Activated CD8-positive, alpha-beta memory T cell treated with anti-CD3 and anti-CD28 coated beads for 36 hours (primary cell): ENCODE results near the gene OLFML1. TPM values are rescaled to one million over a fixed set of nuclear protein-coding genes. Genes with fewer than 3 reads are reported as not detected.

Experiments used
- CTCF ChIA-PET: fragments of 350-600 bp; sonication (Branson Sonifier 250); formaldehyde crosslinking; loops from one replicate; lab custom pipeline; 2021; ENCODE audit warnings: antibody characterized with exemption; lab: Charles Lee
- POLR2A ChIA-PET: fragments of 350-600 bp; sonication (Branson Sonifier 250); formaldehyde crosslinking; loops from one replicate; lab custom pipeline; 2021; ENCODE audit warnings: antibody characterized with exemption; lab: Charles Lee
- total RNA-seq, 2 experiments: library from RNA; stranded (reverse); gene quantifications; one replicate each; pipeline ENCODE4 v1.2.3, GENCODE V29; 2021

The OLFML1 gene
- not detected for total RNA-seq

DNA sequence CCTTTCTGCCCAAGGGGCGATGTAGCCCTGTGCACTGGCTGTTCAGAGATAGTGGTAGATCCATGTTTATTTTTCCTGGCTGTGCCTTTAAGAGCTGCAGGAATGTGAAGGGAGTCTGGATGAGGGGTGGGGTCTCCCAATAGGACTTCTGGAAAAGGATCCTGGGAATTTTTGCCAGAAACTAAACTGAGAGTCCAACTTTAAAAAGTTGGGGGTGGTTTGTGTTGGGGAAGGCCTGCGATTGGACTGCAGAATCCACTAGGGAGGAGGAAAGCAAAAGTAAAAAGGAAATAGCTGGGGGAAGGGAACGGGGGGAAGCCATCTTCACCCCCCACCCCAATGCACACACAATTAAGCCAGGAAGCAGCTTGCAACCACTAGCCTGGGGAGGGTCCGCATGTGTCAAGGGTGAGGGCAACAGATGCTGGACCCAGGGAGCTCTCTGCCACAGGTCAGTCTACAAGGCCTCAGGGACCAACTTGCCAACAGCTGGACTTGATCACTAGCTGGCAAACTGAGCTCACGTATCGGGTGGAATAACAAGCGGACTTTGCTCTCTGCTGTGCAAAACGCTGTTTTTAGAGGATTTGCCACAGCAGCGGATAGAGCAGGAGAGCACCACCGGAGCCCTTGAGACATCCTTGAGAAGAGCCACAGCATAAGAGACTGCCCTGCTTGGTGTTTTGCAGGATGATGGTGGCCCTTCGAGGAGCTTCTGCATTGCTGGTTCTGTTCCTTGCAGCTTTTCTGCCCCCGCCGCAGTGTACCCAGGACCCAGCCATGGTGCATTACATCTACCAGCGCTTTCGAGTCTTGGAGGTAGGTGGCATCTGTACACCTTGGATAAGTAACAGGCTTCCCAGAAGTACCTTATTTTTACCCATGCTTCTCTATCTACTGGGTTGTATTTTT is at the start of gene OLFML1:
TSS of gene OLFML1 (plus strand) at position 321 of the 912 bp plus-strand sequence. CDS start at position 691, 370 bp downstream.
- POLR2A ChIA-PET = no interaction called here
- CTCF ChIA-PET = interaction anchor here (0.9 kb wide), 1 partner anchor 43 kb away, joined by 3 read pairs; no protein-coding TSS in a partner anchor

DNA sequence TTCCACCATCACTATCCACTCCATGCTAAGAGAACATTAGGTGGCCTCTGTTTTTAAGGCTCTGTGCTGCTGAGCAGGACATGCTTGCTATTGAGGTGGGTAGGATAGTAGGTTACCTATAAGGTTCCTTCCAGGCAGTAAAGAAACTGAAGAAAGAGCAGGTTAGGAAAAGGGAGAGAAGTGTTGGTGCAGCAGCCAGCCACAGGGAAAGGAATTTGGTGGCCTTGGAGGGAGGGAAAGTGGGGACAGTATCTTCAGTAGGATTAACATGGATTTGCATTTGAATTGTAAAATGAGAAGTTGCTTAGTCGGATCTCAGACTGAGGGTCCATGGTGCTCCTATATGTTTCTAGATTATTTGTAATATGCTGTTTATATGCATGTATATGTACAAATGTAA is 49.2 kb upstream of the OLFML1 start:
- CTCF ChIA-PET = no interaction called here
- POLR2A ChIA-PET = no interaction called here

DNA sequence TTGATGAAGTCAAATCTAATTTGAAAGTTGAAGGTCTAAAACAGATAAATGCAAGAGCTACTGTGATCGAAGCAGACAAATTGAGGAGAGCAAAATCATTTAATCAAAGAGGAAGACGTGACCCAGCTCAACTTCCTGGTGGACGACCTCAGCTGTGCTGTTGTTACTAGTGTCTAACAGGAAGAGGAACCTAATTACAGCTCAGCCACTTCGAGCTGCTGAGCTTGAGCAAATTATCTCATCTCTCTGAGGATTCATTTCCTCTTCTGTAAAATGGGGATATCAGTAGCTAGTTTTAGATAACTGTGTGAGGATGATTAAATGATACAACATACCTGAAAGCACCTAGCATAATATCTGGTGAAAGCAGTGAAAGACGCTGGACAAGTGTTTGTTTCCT is 48.6 kb upstream of the OLFML1 start:
- ChIA-PET CTCF (no interaction called here), POLR2A (no interaction called here)

DNA sequence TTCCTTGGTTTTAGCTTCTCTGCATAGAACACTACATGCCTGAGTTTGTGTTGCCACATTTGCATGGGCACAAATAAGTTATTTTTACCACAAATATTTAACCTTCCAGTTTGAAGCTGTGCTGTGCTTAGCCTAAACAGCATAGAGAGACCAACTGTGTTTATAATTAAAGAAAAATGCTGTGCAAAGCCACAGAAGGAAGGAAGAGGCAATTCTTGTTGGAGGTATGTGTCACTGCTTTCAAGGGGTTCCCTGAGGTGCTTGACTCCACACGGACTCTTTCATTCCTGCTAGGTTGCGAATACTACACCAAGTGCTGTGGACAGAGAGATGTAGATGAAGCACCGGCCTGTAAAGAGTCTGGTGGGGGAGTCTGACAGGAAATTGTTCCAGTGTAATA is 47.6 kb upstream of the OLFML1 start:
- ChIA-PET POLR2A (no interaction called here), CTCF (no interaction called here)

DNA sequence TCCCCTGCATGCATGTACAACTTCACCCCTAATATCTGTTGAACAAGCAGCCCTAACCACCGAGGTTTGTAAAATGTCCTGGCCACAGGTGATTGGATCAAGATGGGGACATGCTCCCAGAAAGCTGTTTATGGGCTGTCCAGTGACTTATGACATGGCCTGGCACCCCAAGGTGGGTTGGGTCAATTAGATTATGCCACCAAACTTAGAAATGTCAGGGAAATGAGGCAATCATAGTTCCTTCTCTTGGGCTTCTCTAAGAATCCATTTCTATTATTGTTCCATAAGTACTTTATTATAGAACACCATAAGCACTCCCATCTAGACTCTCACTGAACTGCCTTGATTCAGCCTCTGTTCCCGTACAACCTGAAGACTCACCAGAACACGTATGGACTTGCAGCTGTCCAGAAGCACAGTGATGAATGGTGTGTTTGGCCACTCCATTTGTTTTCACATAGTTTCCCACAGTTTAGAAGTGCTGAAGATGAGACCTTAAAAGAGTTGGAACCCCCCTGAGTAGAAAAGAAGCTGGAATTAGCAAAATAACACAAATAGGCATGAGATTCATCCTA is 45.5 kb upstream of the OLFML1 start:
- POLR2A ChIA-PET = no interaction called here
- CTCF ChIA-PET = interaction anchor here (0.6 kb wide), 1 partner anchor 624 kb away, joined by 3 read pairs; no protein-coding TSS in a partner anchor

DNA sequence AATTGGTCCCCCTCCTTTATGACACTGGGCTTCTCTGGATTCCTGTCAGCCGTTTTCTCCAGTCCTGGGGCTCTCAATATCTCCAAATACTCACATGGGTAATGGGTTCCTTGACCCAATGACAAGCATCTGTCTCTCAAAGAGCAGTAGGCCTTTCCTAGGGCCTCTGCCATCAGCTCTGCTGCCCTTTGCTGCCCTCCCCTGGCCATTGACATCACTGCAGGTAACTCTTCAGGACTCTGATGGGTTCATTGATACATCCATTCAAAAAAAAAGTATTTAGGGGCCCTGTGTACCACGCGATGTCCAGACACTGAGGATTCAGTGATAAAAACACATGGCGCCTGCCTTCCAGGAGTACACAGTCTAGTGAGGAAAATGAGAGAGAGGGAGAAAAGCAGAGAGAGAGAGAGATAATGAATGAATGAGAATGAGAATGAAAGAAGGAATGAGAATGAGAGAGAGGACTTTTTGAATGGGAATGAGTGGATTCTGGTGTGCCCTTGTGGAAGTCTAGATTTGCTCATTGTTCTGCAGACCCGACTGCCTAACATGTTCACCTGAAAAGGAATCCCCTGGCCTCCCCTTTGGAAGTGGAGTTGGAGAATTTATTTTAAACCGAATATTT is 42.6 kb upstream of the OLFML1 start:
- CTCF ChIA-PET = interaction anchor here (0.7 to 1.9 kb wide), 10 partner anchors 11 to 630 kb away, joined by 3 to 5 read pairs (median 3); partner anchors contain the start of gene OLFML1
- POLR2A ChIA-PET = no interaction called here

DNA sequence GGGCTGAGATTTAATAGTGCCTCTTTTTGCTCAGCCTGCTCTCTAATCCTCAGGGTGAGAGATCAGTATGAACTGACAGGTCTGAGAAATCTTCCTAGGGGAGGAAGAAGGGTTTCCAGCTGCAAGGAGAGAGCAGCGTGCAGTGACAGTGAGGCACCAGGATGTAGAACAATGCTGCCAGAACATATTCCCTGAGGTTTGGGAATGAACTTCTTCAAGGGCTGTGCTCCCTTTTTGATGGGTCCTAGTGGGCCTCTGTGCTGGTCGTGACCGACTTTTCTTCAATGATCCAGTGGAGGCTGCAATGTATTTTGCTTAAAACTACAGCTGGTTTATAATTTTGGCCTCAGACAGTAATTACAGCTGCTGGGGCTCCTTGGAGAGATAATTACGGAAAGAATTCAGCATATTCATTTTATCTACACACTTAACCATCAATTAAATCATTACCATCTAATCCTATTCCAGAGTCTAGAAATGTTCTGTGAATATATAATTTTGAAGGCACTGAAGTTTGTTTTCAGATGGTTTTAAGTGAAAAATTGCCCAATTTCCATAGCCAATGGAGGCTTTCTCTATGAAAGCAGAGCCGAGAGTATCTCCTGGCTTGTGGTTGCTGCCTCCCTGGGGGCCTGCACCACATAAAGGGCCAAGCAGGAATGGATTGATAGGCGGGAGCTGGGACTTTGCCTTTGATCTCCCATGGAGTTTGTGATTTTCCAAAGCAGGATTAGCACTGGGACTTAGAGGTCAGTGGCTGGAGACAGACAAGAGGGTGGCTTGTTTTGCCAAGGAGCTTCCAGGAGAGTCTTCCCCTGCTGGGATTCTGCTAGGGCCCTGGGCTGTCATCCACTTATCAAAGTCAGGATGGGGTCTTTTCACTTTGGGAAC is 41.0 kb upstream of the OLFML1 start:
- CTCF ChIA-PET = no interaction called here
- POLR2A ChIA-PET = no interaction called here

DNA sequence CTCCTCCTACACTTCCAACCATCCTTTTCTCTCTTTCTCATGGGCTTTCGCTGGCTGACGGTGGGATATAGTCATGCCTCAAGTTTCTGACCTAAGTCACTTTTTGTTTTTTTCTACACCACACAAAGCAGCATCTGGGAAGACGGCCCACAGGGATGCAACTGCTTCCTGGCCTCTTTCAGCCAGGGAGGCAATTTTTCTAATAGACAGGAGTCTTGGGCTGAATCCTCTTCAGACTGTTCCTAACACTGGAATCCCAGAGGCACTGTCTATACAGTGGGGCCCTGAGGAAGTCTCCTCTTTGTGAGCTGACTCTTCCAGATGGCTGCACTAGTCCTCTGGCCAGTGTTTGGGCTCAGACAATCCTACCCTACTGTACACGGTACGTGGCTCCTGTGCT is 39.7 kb upstream of the OLFML1 start:
- ChIA-PET CTCF (no interaction called here), POLR2A (no interaction called here)

DNA sequence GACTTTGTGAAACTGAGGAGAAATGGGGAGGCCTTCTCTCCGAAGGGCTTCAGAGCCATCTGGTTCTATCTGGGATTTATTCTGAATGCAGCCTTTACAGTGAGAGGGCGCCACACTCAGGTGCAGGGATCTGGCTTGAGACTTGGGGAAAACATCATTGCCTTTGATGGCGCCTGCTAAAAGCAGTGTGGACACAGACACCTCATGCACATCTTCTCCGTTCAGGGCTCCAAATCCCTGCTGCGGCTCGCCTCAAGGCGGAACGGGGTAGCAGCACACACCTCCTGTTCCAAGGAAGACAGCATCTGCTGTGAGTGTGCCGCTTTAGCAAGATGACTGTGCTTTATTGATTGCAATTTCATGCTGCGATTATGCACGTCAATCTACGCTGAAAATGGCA is 37.1 kb upstream of the OLFML1 start:
- POLR2A ChIA-PET = no interaction called here
- CTCF ChIA-PET = no interaction called here

DNA sequence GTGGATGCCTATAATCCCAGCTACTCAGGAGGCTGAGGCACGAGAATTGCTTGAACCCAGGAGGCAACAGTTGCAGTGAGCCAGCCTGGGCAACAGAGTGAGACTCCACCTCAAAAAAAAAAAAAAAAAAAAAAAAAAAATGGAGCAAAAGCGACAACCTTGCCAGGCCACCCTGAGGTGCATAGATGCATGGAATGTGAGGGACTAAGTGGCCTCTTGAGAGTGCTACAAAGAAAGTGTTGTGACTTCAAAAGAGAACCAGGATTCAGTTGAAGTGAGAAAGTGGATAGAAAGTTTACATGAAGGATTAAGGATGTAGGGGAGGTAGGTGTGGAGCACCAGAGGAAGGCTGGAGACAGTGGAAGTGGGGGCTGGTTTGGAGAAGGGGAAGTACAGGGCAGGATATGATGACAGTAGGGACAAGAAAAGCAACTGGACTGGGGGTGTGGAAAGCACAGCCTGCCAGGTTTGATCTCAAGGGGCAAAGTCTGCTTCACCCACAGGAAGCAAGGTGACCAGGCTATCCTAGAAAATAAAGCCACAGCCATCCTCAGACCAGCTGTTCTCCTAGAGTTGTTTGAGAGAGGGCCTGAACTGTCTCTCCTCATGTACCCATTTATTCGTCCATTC is 36.0 kb upstream of the OLFML1 start:
- ChIA-PET POLR2A (no interaction called here), CTCF (no interaction called here)

DNA sequence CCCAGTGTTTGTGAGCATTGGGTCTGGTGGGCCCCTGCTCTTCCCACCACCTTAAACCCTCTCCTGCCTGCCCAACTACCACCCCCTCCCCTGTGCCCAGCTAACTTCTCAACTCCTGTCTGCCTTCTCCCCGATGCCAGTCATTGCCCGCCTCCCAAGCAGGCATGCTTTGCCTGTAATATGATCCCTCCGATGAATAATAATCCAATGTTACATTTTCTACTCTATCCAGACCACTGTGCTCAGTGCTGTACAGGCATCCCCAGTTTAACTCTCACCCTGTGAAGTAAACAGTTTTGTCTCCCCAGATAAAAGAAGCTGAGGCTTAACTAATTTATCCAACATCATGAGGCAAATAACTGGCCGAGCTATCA is 35.5 kb upstream of the OLFML1 start:
- POLR2A ChIA-PET = no interaction called here
- CTCF ChIA-PET = no interaction called here

DNA sequence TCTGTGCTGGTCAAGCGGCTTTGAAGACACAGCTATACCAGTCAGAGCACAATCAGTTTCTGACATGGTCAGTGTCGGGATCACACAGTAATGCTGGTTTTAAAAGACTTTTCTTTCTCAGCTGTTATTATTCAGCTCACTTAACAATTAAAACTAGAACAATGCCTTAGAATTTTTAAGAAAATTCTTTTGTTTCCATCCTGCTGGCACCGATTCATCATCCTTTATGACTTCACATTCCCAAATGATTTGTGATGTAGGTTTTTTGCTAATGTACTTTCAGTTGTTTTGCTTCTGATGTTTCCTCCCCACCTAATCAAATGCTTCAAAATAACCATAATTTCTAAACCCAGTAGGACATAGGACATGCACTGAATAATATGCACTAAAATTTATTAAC is 34.5 kb upstream of the OLFML1 start:
- POLR2A ChIA-PET = no interaction called here
- CTCF ChIA-PET = no interaction called here

DNA sequence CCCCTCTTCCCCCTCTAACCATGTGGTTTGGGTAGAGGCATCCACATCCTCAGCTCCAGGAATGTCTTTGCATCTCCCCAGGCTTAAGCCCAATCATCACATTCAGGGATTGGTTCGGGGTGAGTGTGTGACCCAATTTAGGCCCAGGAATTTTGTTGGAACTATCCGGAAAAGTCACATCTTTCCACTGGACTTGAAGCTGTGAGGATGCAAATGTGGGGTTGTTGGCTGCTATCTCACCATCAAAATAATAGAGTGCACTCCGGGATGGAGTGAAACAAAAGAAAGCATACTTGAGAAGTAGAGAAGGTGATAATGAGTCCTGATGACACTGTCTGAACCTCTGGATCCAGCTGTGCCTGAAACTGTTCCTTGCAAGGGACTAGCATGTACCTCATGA is 33.8 kb upstream of the OLFML1 start:
- CTCF ChIA-PET = no interaction called here
- POLR2A ChIA-PET = no interaction called here

DNA sequence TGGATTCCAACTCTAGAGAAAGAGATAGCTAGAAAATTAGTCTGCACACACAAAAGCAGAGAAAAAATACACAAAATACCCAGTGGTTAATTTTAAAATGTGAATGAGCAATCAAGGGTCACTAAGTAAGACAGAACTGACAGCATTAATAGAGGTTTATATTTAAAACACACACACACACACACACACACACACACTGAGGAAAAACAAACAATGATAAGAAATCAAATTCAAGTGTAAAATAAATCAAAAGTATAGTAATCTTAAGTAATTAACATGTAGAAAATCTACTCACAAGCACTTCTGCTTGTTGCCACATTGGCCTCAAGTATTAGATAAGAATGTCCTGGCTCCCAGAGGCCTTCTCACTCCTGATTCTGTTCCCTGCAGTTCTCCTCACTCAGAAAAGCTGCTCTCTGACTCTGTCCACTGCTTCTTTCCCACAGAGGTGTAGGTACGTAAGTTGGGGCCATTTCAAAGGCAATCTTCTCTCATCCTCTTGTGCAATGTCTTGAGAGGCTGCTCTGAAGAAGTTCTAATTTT is 33.3 kb upstream of the OLFML1 start:
- ChIA-PET CTCF (no interaction called here), POLR2A (no interaction called here)

DNA sequence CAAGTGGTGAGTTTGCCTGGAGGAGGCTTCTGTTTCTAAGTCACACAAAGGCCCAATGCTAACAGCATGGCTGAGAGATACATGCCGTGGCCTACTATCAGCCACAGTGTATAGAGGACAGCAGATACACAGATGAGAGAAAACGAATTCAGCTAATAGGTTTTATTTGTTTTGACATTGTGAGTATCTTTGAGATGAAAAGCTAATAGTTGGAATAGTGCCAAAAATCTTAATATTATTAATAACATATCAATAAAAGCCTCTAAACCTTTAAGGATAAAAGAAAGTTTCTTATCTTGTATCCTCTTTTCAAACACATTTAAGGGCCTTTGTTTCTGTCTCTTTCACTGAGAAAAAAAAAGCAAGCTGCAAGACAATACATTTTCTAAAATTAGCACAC is 30.5 kb upstream of the OLFML1 start:
- POLR2A ChIA-PET = no interaction called here
- CTCF ChIA-PET = no interaction called here

DNA sequence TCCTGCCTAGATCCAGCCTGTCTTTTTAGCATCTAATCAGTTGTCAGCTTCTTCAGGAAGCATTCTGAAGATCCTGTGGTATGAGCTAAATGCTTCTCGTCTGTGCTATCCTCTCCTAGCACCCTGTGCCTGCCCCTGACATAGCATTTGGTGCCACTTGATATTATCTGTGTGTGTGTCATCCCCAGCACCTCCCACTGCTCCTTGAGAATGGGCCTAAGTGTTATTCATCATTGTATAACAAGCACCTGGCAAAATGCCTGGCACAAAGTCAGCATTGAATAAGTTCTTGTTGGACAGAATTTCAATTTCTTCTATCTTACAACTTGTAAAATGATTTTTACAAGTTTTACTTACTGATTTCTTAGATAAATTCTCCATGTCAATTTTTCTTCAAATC is 28.1 kb upstream of the OLFML1 start:
- ChIA-PET CTCF (no interaction called here), POLR2A (no interaction called here)

DNA sequence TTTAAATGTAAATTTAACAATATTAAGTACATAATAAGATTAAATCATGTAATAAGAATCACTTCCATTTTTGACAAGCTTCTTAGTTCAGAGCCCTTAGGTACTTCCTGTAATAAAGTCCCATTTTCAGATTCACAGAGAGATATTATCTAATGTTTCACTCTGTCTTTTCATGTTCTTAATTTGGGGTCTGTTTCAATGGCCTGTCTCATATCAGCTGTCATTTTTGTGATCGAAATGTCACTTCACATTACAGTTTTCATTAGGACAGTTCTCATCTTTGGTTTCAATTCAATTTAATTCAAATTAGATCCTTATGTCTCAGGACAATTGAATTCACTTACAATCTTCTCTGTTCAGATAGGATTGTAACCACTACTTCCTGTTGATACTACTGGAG is 22.6 kb upstream of the OLFML1 start:
- POLR2A ChIA-PET = no interaction called here
- CTCF ChIA-PET = interaction anchor here (1.1 kb wide), 1 partner anchor 20 kb away, joined by 4 read pairs; no protein-coding TSS in a partner anchor

DNA sequence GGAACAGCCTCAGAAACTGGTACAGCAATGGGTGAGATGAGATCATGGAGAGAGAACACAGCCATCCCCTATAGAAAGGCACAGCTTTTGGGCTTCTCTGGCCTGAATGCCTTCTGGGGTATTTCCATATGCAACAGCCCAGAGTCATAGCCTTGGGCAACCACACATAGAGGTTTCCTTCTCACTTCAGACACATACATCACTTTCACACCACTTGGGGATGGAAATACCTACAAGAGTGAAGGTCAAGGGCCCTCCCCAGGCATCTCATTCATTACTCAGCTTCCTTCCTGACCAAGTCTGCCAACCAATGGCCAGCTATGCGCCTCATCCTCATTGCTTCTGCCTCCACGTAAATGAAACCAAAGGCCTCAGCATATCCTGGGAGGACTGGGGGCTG is 17.7 kb upstream of the OLFML1 start:
- POLR2A ChIA-PET = no interaction called here
- CTCF ChIA-PET = no interaction called here

DNA sequence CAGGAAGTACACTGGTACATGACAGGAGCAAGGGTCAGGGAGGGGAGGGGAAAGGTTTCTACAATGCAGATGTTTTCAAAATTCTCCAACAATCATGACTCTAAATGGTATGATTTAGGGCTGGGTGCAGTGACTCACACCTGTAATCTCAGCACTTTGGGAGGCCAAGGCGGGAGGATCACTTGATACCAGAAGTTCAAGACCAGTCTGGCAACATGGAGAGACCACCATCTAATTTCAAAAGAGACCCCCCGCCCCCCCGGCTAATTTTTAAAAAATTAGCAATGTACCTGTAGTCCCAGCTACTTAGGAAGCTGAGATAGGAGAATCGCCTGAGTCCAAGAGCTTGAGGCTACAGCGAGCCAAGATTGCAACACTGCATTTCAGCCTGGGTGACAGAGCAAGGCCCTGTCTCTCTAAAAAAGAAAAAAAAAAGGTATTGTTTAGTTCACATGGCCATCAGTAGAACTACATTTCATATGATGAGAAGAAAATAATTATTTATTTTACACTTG is 15.9 kb upstream of the OLFML1 start:
- ChIA-PET CTCF (no interaction called here), POLR2A (no interaction called here)
